Stimulated activated CD8-positive, alpha-beta memory T cell treated with anti-CD3 and anti-CD28 coated beads, Interleukin-12 subunit alpha, Interleukin-12 subunit beta, amount 100 ng/mL, for 4 hours (primary cell): Measurements from ENCODE around the gene XPO5.
"Not testable (repeated sequence)": the region's sequence is repeated elsewhere in the genome, so short reads cannot be mapped to it uniquely, and the experiment has no call there.

Source experiments
- DNase-seq: peaks from one replicate; pipeline ENCODE4 v3.0.0-alpha.2; 2020; ENCODE audit warnings: low read depth

Gene XPO5

DNA sequence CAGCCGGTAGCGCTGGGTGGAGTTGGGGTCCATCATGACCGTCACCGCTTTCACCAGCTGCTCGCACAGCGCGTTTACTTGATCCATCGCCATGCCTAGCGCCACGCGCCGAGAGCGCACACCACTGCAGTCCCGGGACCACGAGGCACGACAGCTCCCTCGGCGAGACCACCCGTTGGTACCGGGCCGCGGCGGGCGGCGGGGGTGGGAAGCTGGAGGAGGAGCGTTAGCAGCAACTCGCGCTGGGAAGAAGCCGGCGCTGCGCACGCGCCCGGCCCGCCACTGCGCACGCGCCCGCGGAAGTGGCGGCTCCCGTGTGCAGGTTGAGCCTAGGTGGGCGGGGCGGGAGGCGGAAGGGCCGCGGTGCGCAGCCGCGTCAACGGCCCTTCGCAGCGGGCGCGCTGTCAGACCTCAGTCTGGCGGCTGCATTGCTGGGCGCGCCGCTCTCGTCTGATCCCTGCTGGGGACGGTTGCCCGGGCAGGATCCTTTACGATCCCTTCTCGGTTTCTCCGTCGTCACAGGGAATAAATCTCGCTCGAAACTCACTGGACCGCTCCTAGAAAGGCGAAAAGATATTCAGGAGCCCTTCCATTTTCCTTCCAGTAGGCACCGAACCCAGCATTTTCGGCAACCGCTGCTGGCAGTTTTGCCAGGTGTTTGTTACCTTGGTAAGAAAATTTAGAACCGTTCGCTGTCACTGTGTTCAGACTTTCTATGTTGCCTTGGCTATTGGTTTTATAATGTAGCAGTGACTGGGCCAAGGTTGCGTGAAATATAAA lies at the start of gene XPO5, which contains the start of gene POLH:
TSS of gene XPO5 (minus strand) at position 267 of the 780 bp plus-strand sequence. CDS start at position 93, 174 bp downstream.
TSS of gene POLH (plus strand) at position 414 of the 780 bp plus-strand sequence. CDS start 6,135 bp downstream, outside the sequence.
- peak; percentile 87 for DNase-seq

DNA sequence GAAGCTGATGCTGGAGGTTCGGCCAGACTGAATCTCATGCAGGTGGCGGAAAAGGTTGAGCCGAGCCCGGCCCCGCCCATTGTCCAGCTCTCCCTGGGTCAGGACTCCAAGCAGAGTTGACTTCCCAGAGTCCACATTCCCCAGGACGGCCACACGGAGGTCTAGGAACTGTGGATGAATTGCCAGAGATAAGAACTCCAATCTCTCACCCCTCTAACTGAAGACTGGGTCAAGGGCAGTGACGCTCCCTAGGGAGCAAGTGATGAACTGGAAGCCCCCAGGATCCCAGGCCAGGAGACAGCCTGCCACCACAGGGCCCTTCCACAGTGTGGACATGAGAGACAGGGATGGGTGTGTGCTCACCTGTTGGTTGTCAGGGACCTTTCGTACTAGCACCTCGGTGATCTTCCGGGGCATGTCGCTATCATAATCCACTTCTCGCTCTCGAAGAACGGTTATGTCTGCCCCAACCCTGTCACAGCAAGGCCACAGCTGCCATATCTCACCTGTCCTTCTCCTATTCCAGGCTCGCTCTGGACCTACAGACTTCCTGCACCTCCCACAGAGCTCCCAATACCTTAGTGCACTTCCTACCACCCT lies 49.7 kb upstream of the XPO5 start:
- no peak for DNase-seq

DNA sequence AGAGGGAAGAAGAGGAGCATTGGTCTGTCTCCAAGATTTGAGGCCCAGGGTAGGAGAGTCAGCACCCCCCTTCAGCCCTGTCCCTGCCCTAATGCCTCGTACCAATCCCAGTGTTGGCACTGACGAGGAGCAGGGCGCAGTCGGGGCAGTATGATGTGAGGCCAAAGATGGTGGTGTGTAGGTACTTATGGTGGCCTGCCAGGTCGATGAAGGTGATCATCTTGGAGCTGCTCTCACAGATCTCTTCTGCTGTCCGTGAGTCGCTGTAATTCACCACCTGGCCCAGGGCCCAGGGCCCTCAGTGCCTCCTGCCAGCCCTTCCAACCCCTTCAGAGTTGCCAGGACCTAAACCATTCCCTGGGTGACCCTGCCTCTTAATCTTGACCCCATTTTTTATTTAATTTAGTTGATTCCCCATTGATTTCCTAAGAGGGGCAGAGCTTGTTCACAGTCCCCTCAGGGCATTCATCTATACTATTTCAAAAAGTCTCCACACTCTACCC lies 49.0 kb upstream of the XPO5 start:
- no peak for DNase-seq

DNA sequence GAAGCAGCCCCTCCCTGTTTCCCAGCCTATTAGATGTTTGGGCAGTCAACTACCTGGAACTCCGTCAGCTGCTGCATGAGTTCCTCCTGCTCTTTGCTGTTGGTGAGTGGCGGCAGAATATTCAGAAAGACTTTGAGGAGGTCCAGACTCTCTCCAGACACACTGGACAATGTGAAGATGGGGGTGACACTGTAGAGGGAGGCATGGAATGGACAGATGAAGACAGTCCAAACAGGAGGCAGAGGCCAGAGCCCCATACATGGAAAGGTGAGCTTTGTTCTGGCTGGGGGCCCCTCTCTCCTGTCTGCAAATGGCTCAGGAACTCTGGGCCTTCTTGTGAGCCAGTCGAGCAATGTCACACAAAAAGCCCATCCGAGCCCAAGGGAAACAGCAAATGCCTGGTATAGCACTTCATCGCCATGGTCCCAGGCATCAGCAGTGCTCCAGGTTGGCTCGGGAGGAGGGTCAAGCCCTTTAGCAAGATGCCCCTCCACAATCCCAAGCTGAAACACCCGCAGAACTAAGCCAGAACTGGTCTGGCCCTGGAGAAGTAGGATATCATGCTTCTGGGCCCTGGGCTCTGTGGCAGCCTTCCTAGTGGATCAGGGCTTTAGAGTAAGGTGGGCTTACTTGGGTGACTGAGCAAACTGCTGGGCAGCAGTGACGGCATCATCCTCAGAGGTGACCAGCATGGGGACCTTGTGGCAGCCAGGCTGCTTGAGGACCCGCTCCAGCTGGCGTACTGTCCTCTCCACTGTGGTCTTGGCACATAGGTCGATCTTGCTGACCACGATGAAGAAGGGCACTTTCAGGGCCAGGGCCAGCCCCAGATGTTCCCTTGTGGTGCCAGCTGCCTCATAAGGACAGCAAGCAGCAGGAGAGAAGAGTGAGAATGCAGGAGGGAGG lies 48.3 kb upstream of the XPO5 start:
- DNase-seq, result no peak

DNA sequence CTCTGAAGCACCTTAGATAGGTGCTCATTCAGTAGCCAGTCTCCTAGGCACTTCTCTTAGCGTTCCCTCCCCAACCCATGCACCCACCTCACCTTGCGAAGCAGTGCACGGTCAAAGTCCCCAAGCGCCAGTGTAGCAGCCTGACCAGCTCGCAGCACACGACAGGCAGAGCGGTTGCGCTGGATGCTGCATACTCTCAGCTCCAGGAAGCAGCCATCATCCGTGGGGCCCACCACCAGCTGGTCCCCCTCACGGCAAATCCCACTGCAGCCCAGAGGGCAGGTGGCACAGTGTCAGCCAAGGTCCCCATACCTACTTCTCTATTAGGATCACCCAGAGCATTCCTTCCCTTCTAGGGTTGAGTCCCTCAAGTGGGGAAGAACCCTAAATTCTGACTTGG lies 46.7 kb upstream of the XPO5 start:
- DNase-seq, result no peak

DNA sequence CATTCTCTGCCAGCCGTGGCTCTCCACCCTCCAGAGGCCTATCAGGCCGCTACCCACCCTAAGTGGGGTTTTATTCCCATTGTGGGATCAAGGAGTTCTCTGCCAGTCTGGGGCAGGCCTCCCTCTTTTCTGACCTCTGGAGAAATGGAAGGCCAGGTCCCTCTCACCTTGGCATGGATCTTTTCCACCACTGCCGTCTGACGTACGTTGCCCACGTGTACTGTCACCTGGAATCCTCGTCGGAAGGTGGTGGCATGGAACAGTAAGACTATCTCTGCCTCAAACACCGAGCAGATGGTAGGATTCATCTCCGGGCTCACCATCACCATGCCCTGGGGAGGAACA lies 46.0 kb upstream of the XPO5 start:
- DNase-seq, result no peak

DNA sequence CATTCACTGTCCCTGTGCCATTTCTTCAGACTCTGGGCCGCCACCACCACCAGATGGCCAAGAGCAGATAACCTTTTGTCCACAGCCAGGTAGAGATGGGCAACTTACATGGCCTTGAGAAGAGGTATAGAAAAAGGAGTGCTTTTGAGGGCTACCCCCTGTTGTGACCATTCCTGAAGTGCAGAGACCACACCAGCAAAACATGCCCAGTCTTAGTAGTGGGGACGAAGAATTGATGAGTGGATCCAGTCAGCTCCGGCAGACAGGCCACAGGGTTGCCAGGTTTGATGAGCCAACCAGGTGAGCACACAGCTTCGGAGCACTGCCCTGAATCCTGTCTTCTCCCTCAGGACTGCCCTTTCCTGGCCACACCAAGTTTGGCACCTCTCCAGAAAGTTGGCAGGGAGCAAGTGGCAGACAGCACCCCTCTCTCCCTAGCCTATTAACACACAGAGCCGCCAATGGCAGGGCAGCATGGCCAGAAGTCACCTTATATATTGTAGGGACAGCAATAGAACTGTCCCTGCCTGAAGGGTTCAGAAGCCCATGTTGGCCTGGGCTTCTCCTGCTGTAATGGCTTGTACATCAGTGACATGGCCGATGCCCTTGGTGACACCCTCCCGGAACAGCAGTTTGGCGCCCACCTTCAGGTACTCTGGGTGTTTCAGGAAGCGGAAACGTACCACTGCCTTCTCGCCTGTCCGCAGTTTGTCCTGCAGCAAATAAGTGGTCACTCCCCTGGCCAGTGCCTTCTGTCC lies 45.4 kb upstream of the XPO5 start:
- no peak for DNase-seq

DNA sequence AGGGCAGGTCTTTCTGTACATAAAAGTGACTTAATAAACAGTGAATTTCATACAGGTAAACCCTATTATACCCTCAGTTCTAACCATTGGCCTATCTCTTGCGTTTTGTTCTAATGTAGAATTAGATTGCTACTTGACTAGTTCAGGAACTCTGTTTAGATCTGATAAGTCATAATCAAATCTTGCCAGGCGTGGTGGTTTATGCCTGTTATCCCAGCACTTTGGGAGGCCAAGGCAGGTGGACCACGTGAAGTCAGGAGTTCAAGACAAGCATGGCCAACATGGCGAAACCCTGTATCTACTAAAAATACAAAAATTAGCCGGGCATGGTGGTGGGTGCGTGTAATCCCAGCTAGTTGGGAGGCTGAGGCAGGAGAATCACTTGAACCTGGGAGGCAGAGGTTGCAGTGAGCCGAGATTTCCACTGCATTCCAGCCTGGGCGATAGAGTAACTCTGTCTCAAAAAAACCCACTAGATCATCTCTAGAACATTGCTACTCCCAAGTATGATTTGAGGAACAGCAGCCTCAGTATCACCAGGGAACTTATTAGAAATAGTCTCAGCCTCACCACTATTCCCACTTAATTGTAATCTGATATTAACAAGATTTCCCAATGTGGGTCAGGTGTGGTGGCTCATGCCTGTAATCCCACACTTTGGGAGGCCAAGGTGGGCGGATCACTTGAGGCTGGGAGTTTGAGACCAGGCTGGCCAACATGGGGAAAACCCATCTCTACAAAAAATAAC lies 41.1 kb upstream of the XPO5 start:
- no peak for DNase-seq

DNA sequence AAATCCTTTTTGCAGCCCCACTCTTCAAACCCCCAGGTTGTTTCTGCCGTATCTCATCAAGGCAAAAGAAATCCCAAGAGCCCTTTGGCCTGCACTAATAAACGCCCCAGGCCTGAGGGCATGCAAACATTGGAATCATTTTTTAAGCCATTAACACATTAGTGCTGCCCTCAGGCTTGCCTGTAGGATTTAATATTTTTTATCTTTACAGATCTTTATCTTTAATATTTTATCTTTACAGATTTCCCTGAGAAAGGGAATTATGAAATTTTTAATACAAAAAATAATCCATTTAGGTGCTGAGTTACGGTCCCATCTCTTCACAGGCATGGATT lies 38.5 kb upstream of the XPO5 start:
- no peak for DNase-seq

DNA sequence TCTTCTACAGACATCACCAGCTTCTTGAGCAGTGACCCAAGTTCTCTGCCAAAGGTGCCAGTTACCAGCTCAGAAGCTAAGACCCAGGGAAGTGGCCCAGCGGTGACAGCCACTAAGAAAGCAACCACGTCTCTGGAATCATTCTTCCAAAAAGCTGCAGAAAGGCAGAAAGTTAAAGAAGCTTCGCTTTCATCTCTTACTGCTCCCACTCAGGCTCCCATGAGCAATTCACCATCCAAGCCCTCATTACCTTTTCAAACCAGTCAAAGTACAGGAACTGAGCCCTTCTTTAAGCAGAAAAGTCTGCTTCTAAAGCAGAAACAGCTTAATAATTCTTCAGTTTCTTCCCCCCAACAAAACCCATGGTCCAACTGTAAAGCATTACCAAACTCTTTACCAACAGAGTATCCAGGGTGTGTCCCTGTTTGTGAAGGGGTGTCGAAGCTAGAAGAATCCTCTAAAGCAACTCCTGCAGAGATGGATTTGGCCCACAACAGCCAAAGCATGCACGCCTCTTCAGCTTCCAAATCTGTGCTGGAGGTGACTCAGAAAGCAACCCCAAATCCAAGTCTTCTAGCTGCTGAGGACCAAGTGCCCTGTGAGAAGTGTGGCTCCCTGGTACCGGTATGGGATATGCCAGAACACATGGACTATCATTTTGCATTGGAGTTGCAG lies 38.0 kb upstream of the XPO5 start:
- DNase-seq, result no peak

DNA sequence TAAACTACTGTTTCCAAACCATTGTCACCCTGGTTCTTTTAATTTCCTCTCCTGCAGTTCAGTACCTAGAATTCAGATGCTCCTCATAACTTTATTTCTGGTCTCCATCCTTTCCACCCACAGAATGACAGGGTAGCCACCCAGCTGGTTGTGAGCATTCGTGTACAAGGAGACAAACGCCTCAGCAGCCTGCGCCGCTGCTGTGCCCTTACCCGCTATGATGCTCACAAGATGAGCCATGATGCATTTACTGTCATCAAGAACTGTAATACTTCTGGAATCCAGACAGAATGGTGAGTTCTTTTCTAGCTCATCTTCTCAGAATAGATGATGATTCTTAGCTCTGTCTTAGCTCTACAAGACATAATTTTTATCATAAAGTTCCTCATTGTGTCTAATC lies 34.6 kb upstream of the XPO5 start:
- DNase-seq, result no peak

DNA sequence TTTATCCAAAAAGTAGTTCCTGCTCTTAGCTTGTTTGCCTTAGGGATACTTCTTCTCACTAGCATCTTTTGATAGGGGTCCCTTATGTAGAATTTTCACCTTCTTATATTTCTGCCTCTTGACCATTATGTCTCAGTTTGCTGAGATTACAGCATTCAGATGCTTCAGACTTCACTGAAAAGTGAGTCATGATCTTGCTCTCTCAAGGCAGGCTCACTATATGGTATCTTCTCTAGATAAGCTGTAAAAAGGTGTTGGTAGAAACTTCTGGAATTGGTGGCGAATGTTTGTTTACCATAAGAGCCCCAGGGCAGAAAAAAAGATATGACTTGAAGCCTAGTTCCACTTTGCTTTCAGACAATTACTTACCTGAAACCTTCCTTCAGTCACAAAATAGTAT lies 33.6 kb upstream of the XPO5 start:
- no peak for DNase-seq

DNA sequence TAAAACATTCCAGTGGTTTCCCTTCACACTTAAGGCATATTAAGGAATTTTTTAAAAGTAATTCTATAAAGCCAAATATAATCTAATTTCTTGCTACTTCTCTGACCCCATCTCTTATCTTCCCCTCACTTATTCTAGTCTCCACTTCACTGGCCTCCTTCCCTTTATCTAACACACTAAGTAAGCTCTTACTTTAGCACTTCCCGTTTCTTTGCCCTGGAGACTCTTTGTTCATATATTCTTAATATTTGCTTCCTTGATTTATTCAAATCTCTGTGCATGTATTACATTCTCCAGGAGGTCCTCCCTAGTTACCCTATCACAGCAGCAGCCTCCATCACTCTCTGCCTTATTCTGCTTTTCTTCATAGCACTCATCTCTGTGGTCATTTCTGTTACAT lies 33.0 kb upstream of the XPO5 start:
- DNase-seq, result no peak

DNA sequence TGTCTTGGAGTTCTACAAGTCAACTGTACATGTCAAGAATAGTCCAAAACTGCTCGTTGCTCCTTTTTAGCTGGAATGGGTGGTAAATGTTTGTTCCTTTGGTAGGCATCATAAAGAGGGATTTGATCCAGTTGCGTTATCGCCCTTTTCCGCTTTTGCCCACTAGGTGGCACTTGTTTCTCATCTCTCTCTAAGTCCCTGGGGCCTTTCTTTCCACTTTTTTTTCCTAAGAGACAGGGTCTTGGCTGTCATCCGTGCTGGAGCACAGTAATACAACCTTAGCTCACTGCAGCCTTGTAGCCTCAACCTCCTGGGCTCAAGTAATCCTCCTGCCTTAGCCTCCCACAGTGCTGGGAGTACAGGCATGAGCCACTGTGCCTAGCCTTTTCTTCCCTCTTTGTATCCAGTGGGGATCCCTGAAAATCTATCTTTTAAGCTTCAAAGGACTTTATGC lies 32.5 kb upstream of the XPO5 start:
- peak; percentile 19 for DNase-seq

DNA sequence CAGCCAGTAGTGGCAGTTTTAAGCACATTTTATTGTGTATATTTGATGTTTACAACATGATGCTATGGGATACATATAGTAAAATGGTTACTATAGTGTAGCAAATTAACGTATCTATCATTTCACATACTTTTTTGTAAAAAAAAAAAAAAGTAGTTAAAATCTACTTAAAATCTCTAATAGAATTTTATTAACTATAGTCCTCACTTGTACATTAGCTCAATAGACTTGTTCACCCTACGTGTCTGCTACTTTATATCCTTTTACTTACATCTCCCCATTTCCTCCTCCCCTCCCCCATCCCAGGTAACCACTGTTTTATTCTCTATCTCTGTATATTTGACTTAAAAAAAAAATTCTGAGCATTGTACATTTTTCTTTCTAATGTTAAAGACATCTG lies 30.2 kb upstream of the XPO5 start:
- no peak for DNase-seq

DNA sequence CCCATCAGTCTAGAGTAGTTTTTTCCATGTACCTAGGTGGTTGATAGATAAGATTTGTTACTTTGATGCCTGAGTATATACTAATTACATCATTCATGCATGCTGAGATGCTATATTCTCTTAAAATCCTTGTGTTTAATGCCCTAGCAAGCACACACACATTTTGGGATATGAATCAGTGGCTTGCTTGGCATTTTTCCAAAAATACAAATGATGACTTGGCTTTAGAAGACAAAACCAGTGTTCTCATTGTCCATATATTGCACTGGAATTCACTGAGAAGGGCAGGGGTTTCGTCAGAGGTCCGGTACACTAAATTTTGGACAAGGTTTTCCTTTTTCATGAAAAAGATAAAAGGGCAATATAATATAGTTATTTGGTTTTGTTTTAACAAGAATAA lies 28.3 kb upstream of the XPO5 start:
- no peak for DNase-seq

DNA sequence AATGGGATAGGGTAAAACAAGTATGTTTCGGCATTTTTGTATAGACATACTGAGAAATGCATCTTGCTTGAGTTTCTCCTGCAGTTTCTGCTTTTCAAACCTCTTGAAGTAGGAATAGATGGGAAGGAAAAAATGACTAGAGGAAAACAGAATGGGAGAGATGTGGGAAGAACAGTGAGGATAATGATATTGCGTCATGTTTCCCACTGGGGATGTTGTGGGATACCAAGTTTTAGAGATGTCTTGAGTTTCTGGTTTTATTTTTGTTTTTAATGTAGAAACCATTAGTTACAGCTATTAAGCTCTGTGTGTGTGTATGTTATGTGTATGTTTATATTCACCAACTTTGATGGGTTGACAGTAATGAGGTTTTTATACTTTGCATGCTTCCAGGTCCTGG lies 24.8 kb upstream of the XPO5 start:
- DNase-seq, result no peak

DNA sequence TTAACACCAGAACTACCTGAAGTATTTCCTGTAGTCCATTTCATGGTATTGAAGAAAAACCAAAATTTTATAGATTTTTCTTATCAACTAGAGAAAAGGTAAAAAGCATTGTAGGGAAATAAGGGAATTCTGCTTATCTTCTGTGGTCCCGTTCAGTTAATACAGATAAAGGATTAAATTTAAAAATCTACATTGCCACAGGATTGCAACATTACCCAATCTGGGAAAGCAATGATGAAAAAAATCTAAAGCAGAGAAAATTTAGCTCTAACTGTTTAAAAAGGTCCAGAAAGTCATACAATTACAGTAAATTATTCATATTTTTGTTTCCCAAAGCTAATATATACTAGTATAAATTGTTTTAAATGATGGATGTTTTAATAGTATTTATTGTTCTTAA lies 18.1 kb upstream of the XPO5 start:
- no peak for DNase-seq

DNA sequence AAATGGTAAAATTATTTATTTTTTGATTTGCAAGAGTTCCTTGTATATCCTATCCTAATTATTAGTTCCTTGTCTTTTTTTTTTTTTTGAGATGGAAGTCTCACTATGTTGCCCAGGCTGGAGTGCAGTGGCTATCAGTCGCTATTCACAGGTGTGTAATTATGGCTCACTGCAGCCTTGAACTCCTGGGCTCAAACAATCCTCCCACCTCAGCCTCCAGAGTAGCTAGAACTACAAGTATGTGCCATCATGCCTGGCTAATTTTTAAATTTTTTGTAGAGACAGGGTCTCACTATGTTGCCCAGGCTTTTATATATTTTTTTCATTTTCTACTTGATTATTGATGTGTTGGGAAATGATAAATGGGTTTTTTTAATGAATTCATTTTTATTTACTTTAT lies 13.7 kb upstream of the XPO5 start:
- not testable (repeated sequence) for DNase-seq

DNA sequence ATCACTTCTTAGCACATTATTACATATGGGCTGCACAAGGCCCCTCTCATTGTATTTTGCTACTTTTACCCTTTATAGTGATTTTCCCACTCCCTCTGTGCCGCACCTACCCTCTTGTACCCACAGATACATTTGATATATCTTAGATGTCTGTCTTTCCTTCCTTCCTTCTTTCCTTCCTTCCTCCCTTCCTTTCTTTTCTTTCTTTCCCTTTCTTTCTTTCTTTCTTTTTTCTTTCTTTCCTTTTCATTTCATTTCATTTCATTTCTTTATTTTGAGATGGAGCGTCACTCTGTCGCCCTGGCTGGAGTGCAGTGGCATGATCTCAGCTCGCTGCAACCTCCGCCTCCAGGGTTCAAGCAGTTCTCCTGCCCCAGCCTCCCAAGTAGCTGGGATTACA lies 12.4 kb upstream of the XPO5 start:
- DNase-seq, result no peak
